ENCODE results near the gene TCF7L2.

The TCF7L2 gene

DNA sequence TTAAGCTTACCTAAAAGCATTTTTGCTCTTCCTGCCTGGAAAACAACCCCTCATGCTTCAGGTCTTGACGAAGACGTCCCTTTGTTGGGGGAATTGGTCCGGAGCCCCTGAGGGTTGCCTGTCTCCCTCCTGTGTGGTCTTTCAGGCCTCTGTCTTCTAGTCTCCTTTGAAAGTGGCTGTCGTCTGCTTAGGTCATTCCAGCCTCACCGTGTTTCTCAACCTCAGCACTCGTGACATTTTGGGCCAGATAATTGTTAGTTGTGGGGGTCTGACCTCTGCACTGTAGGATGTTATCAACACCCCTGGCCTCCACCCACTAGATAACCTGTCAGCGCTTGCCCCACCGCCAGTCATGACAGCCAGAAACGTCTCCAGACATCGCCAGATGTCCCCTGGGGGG, 219.1 kb downstream of the TCF7L2 start:
- in situ Hi-C loops (cut with HindIII; ENCODE audit: low sequenced_read_pairs) = no loop called here

DNA sequence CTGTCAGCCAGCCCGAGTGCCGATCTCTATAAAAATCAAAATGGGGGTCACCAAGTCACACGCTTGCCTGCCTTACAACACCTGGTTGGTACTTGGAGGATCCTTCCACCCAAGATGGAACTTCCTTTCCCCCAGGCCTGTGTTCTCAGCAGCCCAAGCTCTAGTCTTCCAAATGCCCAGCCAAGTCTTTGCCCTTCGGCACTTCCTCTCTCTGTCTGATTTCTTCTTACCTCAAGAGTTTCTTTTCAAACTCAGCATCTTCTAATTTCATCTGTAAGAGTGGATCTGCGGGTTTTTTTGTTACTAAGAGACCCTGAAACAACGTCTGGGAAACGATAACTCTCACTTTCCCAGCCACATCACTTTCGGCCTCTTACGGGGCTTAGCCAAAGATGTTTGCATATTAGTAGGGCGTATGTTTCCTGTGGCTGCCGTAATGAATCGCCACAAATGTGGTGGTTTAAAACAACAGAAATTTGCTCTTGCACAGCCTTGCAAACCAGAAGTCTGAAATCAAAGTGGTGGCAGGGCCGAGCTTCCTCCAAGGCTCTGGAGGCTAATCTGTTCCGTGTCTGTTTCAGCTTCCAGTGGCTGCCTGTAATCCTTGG, 219.9 kb downstream of the TCF7L2 start:
- in situ Hi-C loops (cut with HindIII; ENCODE audit: low sequenced_read_pairs) = no loop called here

DNA sequence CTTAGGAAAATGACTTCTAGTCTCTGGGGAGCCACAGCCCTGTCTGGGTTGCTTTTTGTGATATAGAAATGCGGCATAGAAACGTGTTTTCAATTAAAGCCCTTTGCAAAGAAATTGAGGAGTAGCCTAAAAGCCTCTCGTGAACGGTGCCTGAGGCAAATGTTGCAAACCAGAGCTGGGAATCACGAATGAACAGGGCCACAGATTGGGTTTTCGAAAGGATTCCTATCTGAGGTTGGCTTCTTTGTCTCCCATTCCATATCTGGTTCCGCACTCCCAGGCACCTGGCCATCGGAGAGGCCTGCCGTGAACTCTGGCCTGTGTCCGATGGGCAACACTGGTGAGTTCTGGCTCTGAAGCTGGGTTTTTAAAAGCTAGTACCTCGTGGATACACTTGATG, 221.6 kb downstream of the TCF7L2 start:
- in situ Hi-C loops (cut with HindIII; ENCODE audit: low sequenced_read_pairs) = no loop called here

DNA sequence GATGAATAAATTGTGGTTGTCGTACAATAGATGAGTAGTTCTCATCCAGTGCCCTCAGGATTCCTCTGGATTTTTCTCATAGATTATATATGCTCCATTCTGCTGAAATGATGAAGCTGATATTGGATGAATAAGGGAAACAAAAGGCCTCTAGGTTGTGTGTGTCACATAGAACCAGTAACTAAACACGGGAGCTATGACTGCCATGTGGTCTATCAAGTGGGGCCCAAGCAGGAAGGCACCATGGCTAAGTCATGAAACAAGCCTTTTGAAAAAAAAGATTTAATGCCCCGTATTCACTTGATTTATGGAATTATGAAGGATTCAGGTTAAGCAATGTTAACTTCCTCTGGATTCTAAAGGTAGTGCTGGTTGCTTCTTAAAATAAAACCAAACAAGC, 225.1 kb downstream of the TCF7L2 start:
- in situ Hi-C loops (cut with HindIII; ENCODE audit: low sequenced_read_pairs) = no loop called here

DNA sequence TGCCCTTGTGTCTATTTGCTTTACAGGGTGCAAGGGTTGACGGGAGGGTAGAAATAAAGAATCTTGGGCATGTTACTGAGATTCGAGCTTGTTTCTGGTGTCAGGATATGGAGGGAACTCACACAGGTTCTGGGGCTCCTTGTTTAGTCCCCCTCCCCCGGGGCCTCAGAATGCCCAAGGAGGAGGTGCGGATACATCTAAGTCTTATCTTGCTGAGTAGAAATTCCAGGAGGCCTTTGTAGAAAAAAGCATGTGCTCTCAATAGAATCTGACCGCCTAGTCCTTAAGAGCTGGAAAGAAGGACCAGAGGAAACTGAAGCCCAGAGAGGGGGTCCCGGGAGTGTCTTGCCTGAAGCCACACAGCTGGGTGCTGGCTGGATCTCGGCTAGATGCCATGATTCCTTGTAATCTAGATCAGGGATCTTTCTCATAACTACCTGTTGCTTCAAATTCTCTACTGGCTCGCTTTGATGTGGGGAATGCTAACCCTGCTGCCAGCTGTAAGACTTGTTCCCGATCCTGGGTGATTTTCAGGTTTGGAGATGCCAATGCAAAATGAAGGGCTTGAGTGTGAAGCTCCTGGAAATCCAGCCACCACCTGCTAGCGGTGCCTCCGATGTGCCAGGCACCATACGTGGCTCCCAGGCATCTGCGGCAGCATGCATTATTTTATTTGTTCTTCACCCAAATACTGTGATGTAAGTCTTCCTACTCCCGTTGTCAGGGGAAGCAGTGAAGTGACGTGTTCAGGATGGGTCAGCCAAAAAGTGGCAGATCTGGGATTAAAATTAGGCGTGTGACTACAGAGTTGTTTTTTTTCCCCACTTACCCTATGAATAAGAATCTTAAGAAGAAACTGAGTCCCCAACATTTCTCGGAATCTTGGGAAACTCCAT, 226.0 kb downstream of the TCF7L2 start:
- in situ Hi-C loops (cut with HindIII; ENCODE audit: low sequenced_read_pairs) = no loop called here

DNA sequence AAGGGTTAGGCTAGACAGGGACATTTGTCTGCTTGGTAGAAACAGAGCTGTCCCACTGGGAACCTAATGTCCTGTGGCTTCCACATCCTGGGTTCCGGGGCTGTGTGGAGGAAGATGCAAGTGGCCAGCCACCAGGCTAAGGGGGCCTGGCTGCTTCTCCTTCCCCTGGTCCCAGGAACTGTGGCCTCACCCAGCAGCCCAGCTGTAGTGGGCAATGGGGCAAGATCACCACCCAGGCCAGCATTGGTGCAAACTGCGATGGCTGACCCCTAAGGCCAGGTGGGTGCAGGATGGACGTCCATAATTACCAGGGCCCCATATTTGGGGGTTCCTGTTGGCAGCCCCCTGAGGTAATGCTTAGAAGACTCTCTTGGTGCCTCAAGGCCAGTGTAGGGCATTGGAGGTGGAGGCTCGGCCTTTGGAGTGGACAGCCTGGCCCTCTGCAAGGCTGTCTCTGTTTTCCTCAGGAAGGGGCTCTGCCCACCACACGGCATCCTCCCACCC, 226.7 kb downstream of the TCF7L2 start:
- in situ Hi-C loops (cut with HindIII; ENCODE audit: low sequenced_read_pairs) = no loop called here

DNA sequence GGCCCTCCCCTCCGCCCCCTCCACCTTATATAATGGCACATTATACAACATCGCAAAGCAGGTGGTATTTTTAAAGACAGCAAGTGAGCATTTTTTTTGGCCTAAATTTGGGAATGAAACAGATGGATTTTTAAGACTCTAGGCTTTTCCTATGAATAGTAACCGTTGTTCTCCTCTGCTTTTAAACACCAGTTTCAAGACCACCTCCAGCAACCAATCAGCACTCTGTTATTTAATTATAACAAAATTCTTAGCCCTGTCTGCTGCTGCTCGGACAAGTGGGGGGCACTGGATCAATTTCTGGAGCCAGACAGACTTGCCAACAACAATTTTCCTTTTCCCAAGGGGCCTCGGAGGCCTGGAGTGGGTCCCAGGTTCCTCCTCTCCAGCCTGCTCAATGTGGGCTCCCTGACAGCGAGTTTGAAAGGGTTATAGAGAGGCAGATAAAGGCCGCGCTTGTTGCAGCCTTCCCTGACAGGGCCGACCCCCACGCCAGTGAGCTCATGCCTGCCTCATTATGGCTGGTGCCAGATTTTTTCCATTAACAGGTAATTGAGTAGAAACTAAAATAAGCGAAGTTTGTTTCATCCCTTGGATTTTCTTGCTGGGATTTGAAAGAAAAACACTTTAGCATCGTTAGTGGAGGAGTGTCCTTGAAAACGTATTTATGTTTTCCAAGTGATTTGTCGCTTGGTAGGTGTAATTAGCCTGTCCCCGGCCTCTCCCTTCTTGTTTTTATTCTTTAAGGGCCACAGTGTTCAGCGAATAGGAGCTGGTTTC, 227.3 kb downstream of the TCF7L2 start:
- in situ Hi-C loops (cut with HindIII; ENCODE audit: low sequenced_read_pairs) = no loop called here

DNA sequence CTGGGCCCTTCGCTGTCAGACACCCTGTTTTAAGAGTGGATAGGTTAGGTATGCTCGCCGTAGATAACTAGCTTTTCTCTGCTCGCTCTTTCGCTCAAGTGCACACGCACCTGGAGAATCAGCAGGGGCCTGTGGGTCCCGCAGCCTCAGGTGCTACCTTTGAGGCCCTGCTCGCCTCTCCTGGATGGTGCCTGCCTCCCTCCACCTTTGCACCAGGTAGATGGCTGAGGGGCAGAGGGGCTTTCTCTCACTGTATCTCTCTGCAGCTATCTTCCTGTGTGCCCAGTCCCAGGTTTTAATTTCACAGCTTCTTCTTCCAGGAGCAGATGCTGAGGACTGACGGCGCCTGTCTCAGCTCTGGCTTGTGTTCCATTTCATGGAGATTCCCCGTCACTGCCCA, 227.9 kb downstream of the TCF7L2 start:
- in situ Hi-C loops (cut with HindIII; ENCODE audit: low sequenced_read_pairs) = no loop called here

DNA sequence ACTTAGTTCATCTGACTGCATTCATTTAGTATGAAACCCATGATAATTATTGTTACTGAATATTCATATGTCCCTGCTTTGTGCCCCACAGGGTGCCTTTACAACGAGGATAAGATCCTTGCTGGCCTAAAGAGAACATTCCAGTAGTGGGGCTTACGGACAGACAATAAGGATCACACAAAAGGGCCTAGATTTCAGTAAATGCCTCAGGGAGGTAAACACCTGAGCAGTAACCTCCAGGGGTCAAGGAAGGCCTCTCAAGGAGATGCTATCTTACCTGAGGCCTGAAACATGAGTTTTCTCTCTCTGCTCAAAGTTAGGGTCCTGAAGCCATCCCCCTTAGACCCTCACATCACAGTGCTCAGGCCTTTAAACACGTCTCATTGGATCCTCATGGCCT, 228.7 kb downstream of the TCF7L2 start:
- in situ Hi-C loops (cut with HindIII; ENCODE audit: low sequenced_read_pairs) = no loop called here

DNA sequence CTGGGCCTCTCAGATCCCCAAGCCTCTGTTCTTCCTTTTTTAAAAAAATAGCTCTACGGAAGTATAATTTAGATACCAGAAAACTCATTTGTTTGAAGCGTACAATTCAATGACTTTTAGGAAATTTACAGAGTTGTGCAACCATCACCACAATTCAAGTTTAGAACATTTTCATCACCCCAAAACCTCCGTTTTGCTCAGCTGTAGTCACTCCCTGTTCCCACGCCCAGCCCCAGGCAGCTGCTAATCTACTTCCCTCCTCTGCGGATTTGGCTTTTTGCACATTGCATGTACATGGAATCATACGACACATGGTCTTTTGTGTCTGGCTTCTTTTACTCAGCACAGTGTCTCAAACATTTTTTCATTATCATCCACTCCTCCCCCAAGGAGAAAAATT, 229.2 kb downstream of the TCF7L2 start:
- in situ Hi-C loops (cut with HindIII; ENCODE audit: low sequenced_read_pairs) = no loop called here

DNA sequence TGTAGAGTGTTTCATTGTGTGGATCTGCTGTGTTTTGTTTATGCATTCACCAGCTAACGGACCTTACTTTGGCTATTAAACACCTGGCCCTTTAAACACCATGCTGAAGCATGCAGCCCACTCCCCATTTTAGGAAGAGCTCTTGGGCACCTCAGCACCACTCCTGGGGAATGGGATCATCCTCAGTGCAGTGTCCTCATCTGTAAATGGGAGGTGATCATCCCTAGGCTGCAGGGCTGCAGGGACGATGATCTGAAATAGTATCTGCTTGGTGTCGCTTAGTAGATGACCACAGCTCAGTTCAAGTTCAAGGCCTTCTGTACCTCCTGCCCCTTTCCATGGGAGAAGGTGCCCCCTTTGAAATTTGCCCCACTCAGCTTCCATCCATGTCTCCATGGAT, 229.9 kb downstream of the TCF7L2 start:
- in situ Hi-C loops (cut with HindIII; ENCODE audit: low sequenced_read_pairs) = no loop called here

DNA sequence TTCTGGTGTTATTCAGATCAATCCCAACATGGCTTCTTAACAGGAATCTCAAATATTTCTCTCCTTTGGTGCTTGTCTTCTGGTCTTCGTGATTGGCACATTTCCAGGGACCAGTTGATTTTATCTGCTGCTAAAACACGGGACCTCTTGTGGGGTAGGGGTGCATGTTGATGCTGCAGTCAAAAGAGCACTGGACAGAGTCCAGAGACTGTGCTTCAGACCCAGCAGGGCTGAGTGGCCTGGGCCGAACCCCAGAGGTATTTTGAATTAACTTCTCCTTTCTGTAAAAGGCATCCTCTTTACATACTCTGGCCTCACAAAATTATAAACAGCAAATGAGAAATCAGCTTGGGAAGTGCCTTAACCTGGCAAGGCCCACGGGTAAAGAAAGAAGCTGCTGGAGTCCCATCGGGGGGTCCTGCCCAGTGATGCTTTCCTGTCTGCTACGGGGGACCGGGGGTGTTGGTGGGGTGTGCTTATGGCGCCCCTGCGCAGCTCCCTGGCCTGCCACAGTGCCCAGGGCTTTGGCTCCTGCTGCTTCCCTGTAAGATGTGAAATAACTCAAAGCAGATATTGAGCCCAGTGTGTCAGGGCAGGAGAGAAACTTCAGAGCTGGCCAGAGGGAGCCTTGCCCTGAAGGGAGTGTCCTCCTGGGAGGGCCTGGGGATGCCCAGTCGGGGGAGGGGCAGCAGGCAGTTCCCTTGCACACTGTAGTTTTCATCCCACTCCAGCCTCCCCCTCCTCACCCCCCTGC, 230.5 kb downstream of the TCF7L2 start:
- in situ Hi-C loops (cut with HindIII; ENCODE audit: low sequenced_read_pairs) = no loop called here

DNA sequence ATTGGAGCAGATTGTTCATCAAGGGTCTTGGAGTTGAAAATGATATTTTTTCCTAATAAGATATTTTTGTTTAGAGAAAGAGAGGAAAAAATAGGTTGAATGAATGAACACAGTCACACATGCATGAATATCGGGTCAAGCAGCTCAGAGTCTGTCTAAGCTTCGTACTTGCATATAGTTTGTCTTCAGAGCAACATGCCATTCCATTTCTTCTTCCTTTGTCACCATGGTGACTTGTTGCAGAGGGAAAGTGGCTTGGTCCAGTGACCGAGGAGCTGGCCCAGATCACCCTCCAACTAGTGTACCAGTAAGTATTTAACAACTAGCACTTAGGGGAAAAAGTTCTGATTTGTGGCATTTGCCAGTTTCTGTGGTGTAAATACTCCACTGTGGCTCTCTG, 232.1 kb downstream of the TCF7L2 start:
- in situ Hi-C loops (cut with HindIII; ENCODE audit: low sequenced_read_pairs) = no loop called here

DNA sequence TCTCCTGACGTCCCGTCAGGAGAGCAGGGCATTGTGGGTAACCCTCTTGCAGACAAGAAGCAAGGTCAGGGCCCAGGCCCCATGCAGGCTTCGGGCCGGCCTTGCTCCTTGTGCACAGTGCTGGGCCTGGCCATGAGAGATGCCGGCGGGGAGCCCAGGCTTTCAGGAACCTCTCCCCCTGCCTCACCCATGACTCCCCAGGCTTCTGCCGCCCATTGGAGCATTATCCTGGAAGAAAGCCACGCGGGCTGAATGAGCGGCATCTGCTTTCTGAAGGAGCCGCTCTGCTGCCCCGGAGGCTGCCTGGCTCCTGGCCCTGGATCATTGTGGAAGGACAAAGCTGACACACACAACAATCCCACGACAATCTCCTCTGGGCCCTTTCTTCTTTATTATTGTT, 233.5 kb downstream of the TCF7L2 start:
- in situ Hi-C loops (cut with HindIII; ENCODE audit: low sequenced_read_pairs) = no loop called here

DNA sequence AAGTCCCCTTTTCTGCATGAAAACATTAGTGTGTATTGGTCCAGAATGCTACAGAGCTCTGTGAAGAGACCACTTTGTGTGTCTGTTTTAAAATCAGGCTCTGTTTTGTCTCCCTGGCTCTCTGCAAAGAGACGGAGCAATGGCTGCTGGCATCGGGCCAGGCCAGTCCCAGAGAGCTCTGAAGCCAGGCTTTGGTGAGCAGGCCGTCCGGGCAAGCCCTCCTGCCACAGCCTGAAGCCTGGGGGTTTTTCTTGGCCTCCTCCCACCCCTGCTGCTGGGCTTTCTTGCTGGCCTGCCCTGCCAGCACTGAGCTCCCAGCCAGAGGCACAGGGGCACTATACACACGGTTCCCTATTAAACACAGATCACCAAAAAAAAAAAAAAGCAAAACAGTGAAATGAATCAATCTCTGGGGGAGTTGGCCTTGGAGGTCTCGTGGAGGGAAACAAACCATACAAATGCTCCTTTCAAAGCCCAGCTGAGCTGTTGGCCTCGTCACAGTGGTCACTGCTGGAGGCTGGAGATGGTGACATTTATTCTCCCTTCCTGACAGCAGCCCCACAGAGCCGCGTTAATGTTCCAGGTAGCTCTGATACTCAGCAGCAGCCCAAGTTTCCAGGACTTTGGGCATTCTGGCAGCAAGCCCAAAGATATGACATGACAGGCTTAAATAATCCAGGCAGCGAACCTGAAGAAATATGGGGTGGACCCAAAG, 237.2 kb downstream of the TCF7L2 start:
- in situ Hi-C loops (cut with HindIII; ENCODE audit: low sequenced_read_pairs) = no loop called here

DNA sequence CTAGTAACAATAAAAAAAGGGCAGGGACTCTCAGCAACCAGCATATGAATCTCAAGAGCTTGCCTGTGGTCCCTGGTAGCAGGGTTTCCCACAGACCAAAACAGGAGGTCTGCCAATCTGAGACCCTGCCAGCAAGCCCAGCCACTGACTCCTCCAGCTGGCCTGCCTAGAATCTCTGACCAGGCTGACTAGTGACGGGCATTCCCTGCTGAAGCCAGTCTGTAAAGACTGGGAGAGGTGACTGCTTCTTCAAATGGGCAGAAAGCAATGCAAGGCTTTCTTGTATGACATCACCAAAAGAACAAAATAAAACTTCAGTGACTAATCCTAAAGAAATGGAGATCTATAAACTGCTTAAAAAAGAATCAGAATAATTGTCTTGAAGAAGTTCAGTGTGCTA, 249.4 kb downstream of the TCF7L2 start:
- in situ Hi-C loops (cut with HindIII; ENCODE audit: low sequenced_read_pairs) = no loop called here

DNA sequence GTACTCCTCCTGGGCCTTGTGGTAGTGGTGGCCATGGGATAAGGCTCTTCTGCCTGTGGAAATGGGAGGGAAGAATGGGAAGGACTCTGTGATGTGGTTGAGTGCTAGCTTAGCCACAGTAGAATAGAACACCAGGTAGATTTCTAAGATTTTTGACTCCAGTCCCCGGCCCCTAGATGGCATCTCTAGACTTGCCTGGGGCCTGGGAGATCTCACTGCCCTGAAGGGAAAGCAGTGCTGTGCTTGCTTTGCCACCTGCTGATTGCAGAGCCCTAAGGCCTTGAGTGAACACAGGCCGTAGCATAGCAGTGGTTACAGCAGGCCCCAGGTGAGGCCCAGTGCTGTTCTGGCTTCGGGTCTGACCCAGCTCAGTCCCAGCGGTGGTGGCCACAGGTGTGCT, 252.0 kb downstream of the TCF7L2 start:
- in situ Hi-C loops (cut with HindIII; ENCODE audit: low sequenced_read_pairs) = no loop called here

DNA sequence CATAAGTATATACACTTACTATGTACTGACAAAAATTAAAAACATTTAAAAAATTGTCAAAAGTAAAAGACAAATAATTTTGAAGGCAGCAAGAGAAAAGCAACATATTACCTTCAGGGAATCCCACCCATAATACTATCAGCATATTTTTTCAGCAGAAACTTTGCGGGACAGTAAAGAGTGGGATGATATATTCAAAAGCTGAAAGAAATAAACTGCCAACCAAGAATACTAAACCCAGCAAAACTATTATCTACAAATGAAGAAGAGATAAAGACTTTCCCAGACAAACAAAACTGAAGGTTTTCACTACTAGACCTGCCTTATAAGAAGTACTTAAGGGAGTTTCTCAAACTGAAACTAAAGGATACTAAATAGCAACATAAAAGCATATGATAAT, 257.9 kb downstream of the TCF7L2 start:
- in situ Hi-C loops (cut with HindIII; ENCODE audit: low sequenced_read_pairs) = no loop called here

DNA sequence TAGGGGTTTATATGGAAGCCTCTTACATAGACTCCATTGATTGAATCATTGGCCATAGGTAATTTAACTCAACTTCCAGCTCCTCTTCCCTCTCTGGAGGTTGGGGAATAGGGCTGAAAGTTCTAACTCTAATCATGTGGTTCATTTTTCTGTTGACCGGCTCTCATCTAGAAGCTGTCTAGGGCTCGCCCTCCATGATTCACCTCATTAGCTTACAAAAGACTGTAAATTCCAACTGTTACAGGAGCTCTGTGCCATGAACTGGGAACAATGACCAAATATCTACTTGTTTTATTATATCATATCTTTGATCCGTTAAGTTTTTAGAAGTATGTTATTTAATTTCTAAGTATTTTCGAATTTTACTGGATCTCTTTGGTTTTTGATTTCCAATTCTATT, 263.0 kb downstream of the TCF7L2 start:
- in situ Hi-C loops (cut with HindIII; ENCODE audit: low sequenced_read_pairs) = no loop called here

DNA sequence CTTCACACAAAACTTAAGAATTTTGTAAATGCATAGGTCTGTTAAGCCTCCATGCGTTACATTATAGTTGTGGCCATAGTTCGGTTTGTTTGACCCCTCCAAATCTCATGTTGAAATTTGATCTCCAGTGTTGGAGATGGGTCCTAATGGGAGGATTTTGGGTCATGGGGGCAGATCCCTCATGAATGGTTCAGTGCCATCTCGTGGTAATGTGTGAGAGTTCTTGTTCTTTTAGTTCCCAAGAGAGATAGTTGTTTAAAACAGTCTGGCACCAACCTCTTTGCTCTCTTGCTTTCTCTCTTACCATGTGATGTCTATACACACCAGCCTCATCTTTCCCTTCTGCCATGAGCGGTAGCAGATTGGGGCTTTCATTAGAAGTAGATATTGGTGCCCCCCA, 264.3 kb downstream of the TCF7L2 start:
- in situ Hi-C loops (cut with HindIII; ENCODE audit: low sequenced_read_pairs) = no loop called here
